ENCODE measurements around the gene HDAC8. TPM values are rescaled to one million over a fixed set of nuclear protein-coding genes. Genes with fewer than 3 reads are reported as not detected.
"Not testable (repeated sequence)": the region's sequence is repeated elsewhere in the genome, so short reads cannot be mapped to it uniquely, and the experiment has no call there.

The HDAC8 gene
- total RNA-seq, 4 donors from 2014 or later = 28.7 to 33.9 (median 30.0) TPM

- WGBS, 2 donors = 75 to 90% methylated on average over 3 of the region's 3 CpGs
- H3K9me3 ChIP-seq = no peaks in the 10 kb centered on the region
- no peak for DNase-seq (ENCODE audit: low spot score in 2 of 2)
- TF ChIP-seq POLR2A (IDR thresholded peaks at IDR 0.05) (no peak), CTCF (IDR thresholded peaks at IDR 0.05) (no peak), EP300 (IDR thresholded peaks at IDR 0.05) (no peak)
- H3K36me3 ChIP-seq = peaks cover 0 to 5% (median 0%) of the 10 kb centered on the region in 3 donors
- H3K27me3 ChIP-seq = peaks cover 0 to 5% of the 10 kb centered on the region in 2 donors
- H3K27ac ChIP-seq = no peak overlapping the region
- H3K4me1 ChIP-seq = no peaks in the 10 kb centered on the region
- no peak overlapping the region for H3K4me3 ChIP-seq
Observed at GRCh38 chrX:72330131-72330530, 242.5 kb downstream of the HDAC8 start.

DNA sequence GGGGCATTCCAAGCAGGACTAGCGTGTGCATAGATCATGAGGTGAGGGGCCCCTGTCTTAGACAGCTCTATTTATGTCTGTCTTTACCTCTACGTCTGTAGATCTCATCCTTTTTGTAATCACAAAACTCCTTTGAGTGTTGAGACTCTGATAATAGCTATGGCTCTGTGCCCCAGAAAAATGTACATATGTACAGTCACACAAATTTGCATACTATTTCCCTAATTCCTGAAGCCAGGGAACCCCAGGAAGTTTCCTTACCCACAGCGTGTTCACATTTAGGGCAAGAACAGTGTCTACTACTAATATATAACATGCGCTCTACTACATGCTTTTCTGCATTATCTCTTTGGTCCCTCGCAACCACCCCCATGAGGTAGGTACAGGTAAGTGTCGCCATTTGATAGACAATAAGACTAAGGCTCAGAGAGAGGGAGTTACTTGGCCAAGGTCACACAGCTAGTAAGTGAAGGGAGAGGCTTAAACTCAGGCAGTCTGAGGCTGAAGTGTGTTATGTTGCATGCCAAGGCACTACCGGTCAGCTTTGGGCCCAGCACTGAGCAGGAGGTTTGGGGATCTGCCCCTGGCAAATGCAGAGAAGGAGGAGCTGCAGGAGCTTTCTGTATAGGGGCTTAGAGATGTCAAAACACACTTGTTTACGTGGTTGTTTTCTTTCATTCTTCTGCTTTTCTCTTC, 245.9 kb downstream of the HDAC8 start:
- Histone ChIP-seq H3K27me3 (no peaks in the 10 kb centered on the region), H3K9me3 (no peaks in the 10 kb centered on the region), H3K36me3 (peaks cover 0 to 5% (median 0%) of the 10 kb centered on the region in 3 donors), H3K27ac (no peak overlapping the region), H3K4me1 (no peaks in the 10 kb centered on the region), H3K4me3 (no peak overlapping the region)
- TF ChIP-seq POLR2A (IDR thresholded peaks at IDR 0.05) (no peak), EP300 (IDR thresholded peaks at IDR 0.05) (no peak), CTCF (IDR thresholded peaks at IDR 0.05) (no peak)
- 75 to 96% methylated on average over 8 of the region's 8 CpGs for WGBS, 2 donors
- DNase-seq (ENCODE audit: low spot score in 2 of 2) = no peak

DNA sequence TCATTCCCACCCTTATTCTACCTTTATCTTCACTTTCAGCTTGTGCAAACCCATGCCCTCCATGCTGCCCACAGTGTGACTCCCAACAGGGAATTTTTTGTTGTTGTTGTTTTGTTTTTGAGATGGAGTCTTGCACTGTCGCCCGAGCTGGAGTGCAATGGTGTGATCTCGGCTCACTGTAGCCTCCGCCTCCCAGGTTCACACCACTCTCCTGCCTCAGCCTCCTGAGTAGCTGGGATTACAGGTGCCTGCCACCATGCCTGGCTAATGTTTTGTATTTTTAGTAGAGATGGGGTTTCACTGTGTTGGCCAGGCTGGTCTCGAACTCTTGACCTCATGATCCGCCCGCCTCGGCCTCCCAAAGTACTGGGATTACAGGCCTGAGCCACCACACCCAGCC, 253.0 kb downstream of the HDAC8 start:
- not testable (repeated sequence) for H3K4me3 ChIP-seq; H3K36me3 ChIP-seq; H3K4me1 ChIP-seq; H3K27ac ChIP-seq; H3K9me3 ChIP-seq; DNase-seq (ENCODE audit: low spot score in 2 of 2)
- H3K27me3 ChIP-seq = peaks cover 0 to 16% of the 10 kb centered on the region in 2 donors
- WGBS, 2 donors = 91 to 95% methylated on average over 8 of the region's 8 CpGs

DNA sequence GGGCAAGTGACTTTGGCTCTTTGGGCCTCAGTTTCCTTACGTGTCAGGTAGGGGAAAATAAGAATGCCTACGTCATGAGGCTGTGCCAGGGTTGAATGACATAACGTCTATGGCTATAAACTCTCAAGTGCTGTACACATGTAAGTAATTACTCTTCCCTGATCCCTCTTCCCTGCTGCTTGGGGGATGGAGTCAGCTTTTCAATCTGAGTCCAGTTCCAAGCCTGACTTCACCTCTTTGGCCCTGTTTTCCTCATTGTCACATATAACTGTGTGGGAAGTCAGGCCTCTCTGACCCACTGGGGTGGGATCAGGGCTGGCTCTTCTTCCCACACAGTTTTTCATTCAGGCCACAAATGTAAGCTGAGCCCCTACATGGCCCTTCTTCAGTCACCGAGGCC, 255.5 kb downstream of the HDAC8 start:
- no peak for DNase-seq (ENCODE audit: low spot score in 2 of 2)
- WGBS, 2 donors = 63 to 84% methylated on average over 3 to 4 of the region's 4 CpGs
- H3K4me1 ChIP-seq = no peaks in the 10 kb centered on the region
- H3K4me3 ChIP-seq = no peak overlapping the region
- H3K9me3 ChIP-seq = no peaks in the 10 kb centered on the region
- no peaks in the 10 kb centered on the region for H3K36me3 ChIP-seq
- no peak overlapping the region for H3K27ac ChIP-seq
- H3K27me3 ChIP-seq = peaks cover 0 to 37% of the 10 kb centered on the region in 2 donors
- TF ChIP-seq EP300 (IDR thresholded peaks at IDR 0.05) (no peak), POLR2A (IDR thresholded peaks at IDR 0.05) (no peak), CTCF (IDR thresholded peaks at IDR 0.05) (no peak)

- H3K4me1 ChIP-seq = no peaks in the 10 kb centered on the region
- H3K27ac ChIP-seq = no peak overlapping the region
- peaks cover 0 to 42% of the 10 kb centered on the region in 2 donors for H3K27me3 ChIP-seq
- H3K9me3 ChIP-seq = no peaks in the 10 kb centered on the region
- no peak for DNase-seq (ENCODE audit: low spot score in 2 of 2)
- no peaks in the 10 kb centered on the region for H3K36me3 ChIP-seq
- whole genome bisulfite sequencing, 2 donors = 45 to 54% methylated on average over 9 to 12 of the region's 12 CpGs
- TF ChIP-seq EP300 (IDR thresholded peaks at IDR 0.05) (no peak), POLR2A (IDR thresholded peaks at IDR 0.05) (no peak), CTCF (IDR thresholded peaks at IDR 0.05) (no peak)
- no peak overlapping the region for H3K4me3 ChIP-seq
Observed at GRCh38 chrX:72316408-72317110, 256.1 kb downstream of the HDAC8 start.

All from tibial nerve (tissue), 4 donors.